GM13976 (cell line): ENCODE data around the gene XYLB.
"Not testable (repeated sequence)": the region's sequence is repeated elsewhere in the genome, so short reads cannot be mapped to it uniquely, and the experiment has no call there.

Experiments used
- DNase-seq: peaks from one replicate; pipeline ENCODE4 v3.0.0; 2012; ENCODE audit warnings: low spot score
- CTCF ChIP-seq: IDR thresholded peaks from 2 replicates; pipeline ENCODE4 v1.5.1; 2012; ENCODE audit warnings: borderline replicate concordance, mild to moderate bottlenecking; ENCODE audit not compliant: insufficient read depth; ENCODE audit errors: extremely low read depth, missing control alignments, control extremely low read depth
- in situ Hi-C: fragments of 300-500 bp; cut with MboI; formaldehyde crosslinking; loops from one replicate; pipeline ENCODE4 v1.12.0; 2022; ENCODE audit warnings: low sequenced_read_pairs, mixed read lengths, inconsistent platforms; ENCODE audit not compliant: unreplicated experiment

XYLB gene

GRCh38 chr3:38346587-38347410, at the start of gene XYLB:
Gene XYLB, plus strand, starts transcription at chr3:38346785. Its CDS starts 84 bp downstream, at chr3:38346869.
- DNase-seq = peak; percentile 95
- in situ Hi-C loops = no loop called here
- peak; percentile 94 for TF ChIP-seq CTCF

GRCh38 chr3:38297053-38297452, 49.5 kb upstream of the XYLB start:
- DNase-seq, in situ Hi-C loops: not testable (repeated sequence)

- DNase-seq = no peak
- no peak for TF ChIP-seq CTCF
- in situ Hi-C loops = no loop called here
These were observed 49.0 kb upstream of the XYLB start for GRCh38 chr3:38297537-38297936.

- DNase-seq = no peak
- peak; percentile 16 for TF ChIP-seq CTCF
- in situ Hi-C loops = no loop called here
These were observed 48.5 kb upstream of the XYLB start for GRCh38 chr3:38297947-38298711.

GRCh38 chr3:38306941-38307340, 39.6 kb upstream of the XYLB start:
- no peak for DNase-seq
- TF ChIP-seq CTCF = no peak
- in situ Hi-C loops = no loop called here

- DNase-seq = no peak
- no peak for TF ChIP-seq CTCF
- in situ Hi-C loops = no loop called here
These were observed 39.0 kb upstream of the XYLB start for GRCh38 chr3:38307599-38307998.

- in situ Hi-C loops = no loop called here
- DNase-seq = no peak
- no peak for TF ChIP-seq CTCF
These were observed 38.1 kb upstream of the XYLB start for GRCh38 chr3:38308456-38308855.
